ENCODE results near the gene BDNF. TPM values are rescaled to one million over a fixed set of nuclear protein-coding genes. Genes with fewer than 3 reads are reported as not detected.

Gene BDNF
- total and polyA plus RNA-seq, 3 experiments from 2014 or later: not detected

GRCh38 chr11:27616711-27617110 is 83.5 kb downstream of the BDNF start:
- no peaks in the 10 kb centered on the region for H3K4me1 Mint-ChIP-seq
- CTCF ChIA-PET: no interaction called here
- no peaks in the 10 kb centered on the region for H3K9me3 ChIP-seq (ENCODE audit: low read length)
- no peak for DNase-seq
- H3K4me1 ChIP-seq (ENCODE audit: insufficient read depth, low read length): no peaks in the 10 kb centered on the region
- no peak overlapping the region for H3K27ac Mint-ChIP-seq
- POLR2A ChIA-PET: no interaction called here
- H3K27me3 ChIP-seq (ENCODE audit: insufficient read depth, low read length, poor library complexity, severe bottlenecking): no peaks in the 10 kb centered on the region
- no peak overlapping the region for H3K4me3 Mint-ChIP-seq
- no peak overlapping the region for H3K4me3 ChIP-seq (ENCODE audit: low read length)
- no peaks in the 10 kb centered on the region for H3K36me3 Mint-ChIP-seq
- no peaks in the 10 kb centered on the region for H3K27me3 Mint-ChIP-seq
- peaks cover 0 to 5% (median 0%) of the 10 kb centered on the region in 5 donors for H3K9me3 Mint-ChIP-seq
- no peak overlapping the region for H3K27ac ChIP-seq (ENCODE audit: low read depth, low read length)
- H3K36me3 ChIP-seq (ENCODE audit: insufficient read depth, low read length): no peaks in the 10 kb centered on the region

GRCh38 chr11:27615833-27616232 is 84.4 kb downstream of the BDNF start:
- Mint-ChIP-seq H3K4me3 (no peak overlapping the region), H3K9me3 (peaks cover 0 to 5% (median 0%) of the 10 kb centered on the region in 5 donors)

GRCh38 chr11:27614092-27614491 is 86.2 kb downstream of the BDNF start:
- Mint-ChIP-seq H3K4me1 (no peaks in the 10 kb centered on the region), H3K36me3 (no peaks in the 10 kb centered on the region), H3K27ac (no peak overlapping the region), H3K4me3 (no peak overlapping the region), H3K9me3 (peaks cover 0 to 5% (median 0%) of the 10 kb centered on the region in 5 donors), H3K27me3 (no peaks in the 10 kb centered on the region)
- no peak for DNase-seq
- Histone ChIP-seq H3K36me3 (ENCODE audit: insufficient read depth, low read length) (no peaks in the 10 kb centered on the region), H3K27ac (ENCODE audit: low read depth, low read length) (no peak overlapping the region), H3K4me1 (ENCODE audit: insufficient read depth, low read length) (no peaks in the 10 kb centered on the region), H3K27me3 (ENCODE audit: insufficient read depth, low read length, poor library complexity, severe bottlenecking) (no peaks in the 10 kb centered on the region), H3K9me3 (ENCODE audit: low read length) (no peaks in the 10 kb centered on the region), H3K4me3 (ENCODE audit: low read length) (no peak overlapping the region)
- POLR2A ChIA-PET: no interaction called here
- CTCF ChIA-PET: no interaction called here

More at GRCh38 chr11:27615833-27616232, 84.4 kb downstream of the BDNF start:
- no peak overlapping the region for H3K27ac Mint-ChIP-seq
- H3K27me3 ChIP-seq (ENCODE audit: insufficient read depth, low read length, poor library complexity, severe bottlenecking): no peaks in the 10 kb centered on the region
- no peaks in the 10 kb centered on the region for H3K27me3 Mint-ChIP-seq
- H3K36me3 ChIP-seq (ENCODE audit: insufficient read depth, low read length): no peaks in the 10 kb centered on the region
- H3K4me1 Mint-ChIP-seq: no peaks in the 10 kb centered on the region
- H3K9me3 ChIP-seq (ENCODE audit: low read length): no peaks in the 10 kb centered on the region
- no peaks in the 10 kb centered on the region for H3K4me1 ChIP-seq (ENCODE audit: insufficient read depth, low read length)
- no peak overlapping the region for H3K27ac ChIP-seq (ENCODE audit: low read depth, low read length)
- ChIA-PET CTCF (no interaction called here), POLR2A (no interaction called here)
- DNase-seq: no peak
- no peak overlapping the region for H3K4me3 ChIP-seq (ENCODE audit: low read length)
- no peaks in the 10 kb centered on the region for H3K36me3 Mint-ChIP-seq

- POLR2A ChIA-PET: no interaction called here
- H3K4me3 ChIP-seq (ENCODE audit: low read length): no peak overlapping the region
- H3K4me1 ChIP-seq (ENCODE audit: insufficient read depth, low read length): no peaks in the 10 kb centered on the region
- Mint-ChIP-seq H3K27me3 (no peaks in the 10 kb centered on the region), H3K9me3 (peaks cover 0 to 5% (median 0%) of the 10 kb centered on the region in 5 donors), H3K27ac (no peak overlapping the region), H3K4me1 (no peaks in the 10 kb centered on the region), H3K4me3 (no peak overlapping the region), H3K36me3 (no peaks in the 10 kb centered on the region)
- no peaks in the 10 kb centered on the region for H3K27me3 ChIP-seq (ENCODE audit: insufficient read depth, low read length, poor library complexity, severe bottlenecking)
- CTCF ChIA-PET: no interaction called here
- no peaks in the 10 kb centered on the region for H3K9me3 ChIP-seq (ENCODE audit: low read length)
- no peaks in the 10 kb centered on the region for H3K36me3 ChIP-seq (ENCODE audit: insufficient read depth, low read length)
- H3K27ac ChIP-seq (ENCODE audit: low read depth, low read length): no peak overlapping the region
- DNase-seq: no peak
These were observed 87.0 kb downstream of the BDNF start for GRCh38 chr11:27612932-27613880.

DNA sequence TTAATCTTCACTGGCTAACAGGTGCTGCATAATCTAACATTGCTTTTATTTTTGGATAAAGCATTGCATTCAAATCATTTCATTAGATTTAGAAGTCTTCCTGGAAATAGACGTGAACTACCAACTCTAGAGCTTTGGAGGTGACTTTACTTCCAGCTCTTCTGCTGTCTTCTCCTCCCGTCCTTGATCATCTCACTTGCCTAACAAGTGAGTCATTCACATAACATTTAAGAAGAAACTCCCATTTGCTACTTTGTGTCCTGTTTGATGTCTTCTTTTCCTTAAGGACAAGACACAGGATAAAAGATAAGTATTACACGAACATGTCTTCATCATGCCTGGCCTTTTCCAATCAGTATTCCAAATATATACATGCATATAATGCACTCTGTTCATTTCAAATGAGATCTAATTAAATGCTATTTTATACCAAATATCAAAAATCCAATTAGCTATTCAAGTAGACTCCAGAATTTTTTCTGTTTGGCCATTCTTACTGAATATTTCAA is 88.3 kb downstream of the BDNF start:
- no peaks in the 10 kb centered on the region for H3K4me1 Mint-ChIP-seq
- CTCF ChIA-PET: no interaction called here
- Histone ChIP-seq H3K27ac (ENCODE audit: low read depth, low read length) (no peak overlapping the region), H3K36me3 (ENCODE audit: insufficient read depth, low read length) (no peaks in the 10 kb centered on the region), H3K4me3 (ENCODE audit: low read length) (no peak overlapping the region), H3K4me1 (ENCODE audit: insufficient read depth, low read length) (no peaks in the 10 kb centered on the region), H3K9me3 (ENCODE audit: low read length) (no peaks in the 10 kb centered on the region), H3K27me3 (ENCODE audit: insufficient read depth, low read length, poor library complexity, severe bottlenecking) (no peaks in the 10 kb centered on the region)
- no peaks in the 10 kb centered on the region for H3K36me3 Mint-ChIP-seq
- peaks cover 0 to 5% (median 0%) of the 10 kb centered on the region in 5 donors for H3K9me3 Mint-ChIP-seq
- no peak for DNase-seq
- H3K4me3 Mint-ChIP-seq: no peak overlapping the region
- POLR2A ChIA-PET: no interaction called here
- H3K27me3 Mint-ChIP-seq: no peaks in the 10 kb centered on the region
- no peak overlapping the region for H3K27ac Mint-ChIP-seq

DNA sequence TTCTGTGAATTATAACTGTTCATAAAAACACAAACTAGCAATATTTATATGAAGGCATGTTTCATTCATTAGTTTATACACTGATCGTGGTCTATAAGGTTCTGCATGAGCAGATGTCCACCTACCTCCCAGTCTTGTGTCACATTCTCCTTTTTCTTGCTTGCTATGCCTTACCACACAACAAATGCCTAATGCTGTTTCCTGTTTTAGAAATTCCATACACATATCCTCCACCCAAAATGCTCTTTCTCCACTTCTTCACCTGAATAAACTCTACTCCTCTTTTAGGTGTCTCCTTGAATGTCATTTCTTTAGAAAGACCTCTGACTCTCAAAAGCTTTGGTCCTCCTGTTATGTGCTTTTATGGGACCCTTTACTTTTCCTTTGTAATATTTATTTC is 88.9 kb downstream of the BDNF start:
- no peaks in the 10 kb centered on the region for H3K9me3 ChIP-seq (ENCODE audit: low read length)
- no peaks in the 10 kb centered on the region for H3K9me3 Mint-ChIP-seq
- DNase-seq: no peak
- H3K4me1 Mint-ChIP-seq: no peaks in the 10 kb centered on the region
- POLR2A ChIA-PET: no interaction called here
- no peaks in the 10 kb centered on the region for H3K27me3 Mint-ChIP-seq
- no peaks in the 10 kb centered on the region for H3K4me1 ChIP-seq (ENCODE audit: insufficient read depth, low read length)
- H3K4me3 ChIP-seq (ENCODE audit: low read length): no peak overlapping the region
- H3K36me3 ChIP-seq (ENCODE audit: insufficient read depth, low read length): no peaks in the 10 kb centered on the region
- CTCF ChIA-PET: no interaction called here
- H3K27ac ChIP-seq (ENCODE audit: low read depth, low read length): no peak overlapping the region
- H3K27ac Mint-ChIP-seq: no peak overlapping the region
- no peaks in the 10 kb centered on the region for H3K27me3 ChIP-seq (ENCODE audit: insufficient read depth, low read length, poor library complexity, severe bottlenecking)
- no peaks in the 10 kb centered on the region for H3K36me3 Mint-ChIP-seq
- H3K4me3 Mint-ChIP-seq: no peak overlapping the region

- Histone ChIP-seq H3K4me3 (ENCODE audit: low read length) (no peak overlapping the region), H3K27ac (ENCODE audit: low read depth, low read length) (no peak overlapping the region), H3K9me3 (ENCODE audit: low read length) (no peaks in the 10 kb centered on the region), H3K27me3 (ENCODE audit: insufficient read depth, low read length, poor library complexity, severe bottlenecking) (no peaks in the 10 kb centered on the region), H3K36me3 (ENCODE audit: insufficient read depth, low read length) (no peaks in the 10 kb centered on the region), H3K4me1 (ENCODE audit: insufficient read depth, low read length) (no peaks in the 10 kb centered on the region)
- Mint-ChIP-seq H3K27ac (no peak overlapping the region), H3K4me1 (no peaks in the 10 kb centered on the region), H3K4me3 (no peak overlapping the region), H3K9me3 (no peaks in the 10 kb centered on the region), H3K27me3 (no peaks in the 10 kb centered on the region), H3K36me3 (no peaks in the 10 kb centered on the region)
- CTCF ChIA-PET: no interaction called here
- POLR2A ChIA-PET: no interaction called here
- DNase-seq: no peak
These were observed 89.3 kb downstream of the BDNF start for GRCh38 chr11:27610946-27611345.

- Mint-ChIP-seq H3K27me3 (no peaks in the 10 kb centered on the region), H3K27ac (no peak overlapping the region), H3K4me3 (no peak overlapping the region), H3K4me1 (no peaks in the 10 kb centered on the region), H3K9me3 (no peaks in the 10 kb centered on the region), H3K36me3 (no peaks in the 10 kb centered on the region)
- no peaks in the 10 kb centered on the region for H3K27me3 ChIP-seq (ENCODE audit: insufficient read depth, low read length, poor library complexity, severe bottlenecking)
- no peak overlapping the region for H3K27ac ChIP-seq (ENCODE audit: low read depth, low read length)
- CTCF ChIA-PET: no interaction called here
- H3K4me3 ChIP-seq (ENCODE audit: low read length): no peak overlapping the region
- DNase-seq: no peak
- H3K9me3 ChIP-seq (ENCODE audit: low read length): no peaks in the 10 kb centered on the region
- H3K4me1 ChIP-seq (ENCODE audit: insufficient read depth, low read length): no peaks in the 10 kb centered on the region
- no peaks in the 10 kb centered on the region for H3K36me3 ChIP-seq (ENCODE audit: insufficient read depth, low read length)
- POLR2A ChIA-PET: no interaction called here
These were observed 90.0 kb downstream of the BDNF start for GRCh38 chr11:27610280-27610679.

Measured in CD8-positive, alpha-beta memory T cell (primary cell).